Measurements from ENCODE around the gene CENPH.

- TF ChIP-seq GATA2 (IDR thresholded peaks at IDR 0.05; ENCODE audit: low read depth, low read length) (no peak), GATA3 (IDR thresholded peaks at IDR 0.05; ENCODE audit: low read depth, low read length) (no peak)
These were observed 21.5 kb upstream of the CENPH start for GRCh38 chr5:69167929-69168328.
